Measurements from ENCODE around the gene FBXO33.

- no peak for TF ChIP-seq CTCF (conservative IDR thresholded peaks at IDR 0.05; ENCODE audit: low read length)
- TF ChIP-seq EZH2phosphoT487 (IDR thresholded peaks at IDR 0.05; ENCODE audit: borderline replicate concordance), result no peak
Measured at GRCh38 chr14:39406560-39406959, 25.7 kb downstream of the FBXO33 start.

Data from Loucy (cell line).